ENCODE results near the gene AFDN. TPM values are rescaled to one million over a fixed set of nuclear protein-coding genes. Genes with fewer than 3 reads are reported as not detected.

The AFDN gene
- total RNA-seq, 1 donor from 2014 or later: 552 TPM

DNA sequence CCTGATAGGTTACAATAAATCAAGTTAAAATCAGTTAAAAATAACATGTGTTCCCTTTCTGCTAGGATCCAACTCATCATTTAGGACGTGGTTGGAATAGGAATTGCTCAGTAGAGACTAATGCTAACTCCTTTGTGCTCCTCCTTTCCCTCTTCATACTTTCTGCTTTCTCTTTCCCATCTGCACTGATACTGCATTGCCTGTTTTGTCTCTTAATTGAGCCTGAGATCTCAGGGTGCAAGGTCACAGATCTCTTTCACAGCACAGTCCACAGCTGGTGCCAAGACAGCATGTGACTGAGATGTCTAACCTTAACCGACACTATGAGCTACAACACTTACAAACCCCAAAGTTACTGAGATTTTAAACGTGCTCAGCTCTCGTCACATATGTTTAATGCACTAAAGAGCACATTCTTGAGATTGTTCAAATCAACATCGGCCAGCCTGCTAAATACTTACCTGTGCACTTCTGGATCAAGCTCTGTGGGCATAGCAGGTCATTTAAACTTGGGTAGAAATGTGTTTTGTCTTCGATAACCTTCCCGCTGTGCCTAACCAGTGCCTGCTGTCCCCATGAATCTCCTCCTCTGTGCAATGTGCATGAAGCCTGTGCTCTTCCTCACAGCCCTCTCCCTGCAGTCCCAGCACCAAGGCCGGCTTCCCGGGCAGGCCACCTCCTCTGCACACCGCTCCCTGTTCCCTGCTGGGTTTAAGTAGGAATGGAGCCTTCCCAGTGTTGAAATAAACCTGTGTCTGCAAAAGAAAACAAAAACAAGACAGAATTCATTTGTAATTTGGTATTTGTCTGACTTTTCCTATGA lies 39.6 kb upstream of the AFDN start:
- Mint-ChIP-seq H3K4me3 (ENCODE audit: unreplicated experiment) (no peak overlapping the region), H3K27me3 (ENCODE audit: unreplicated experiment) (peaks cover 3% of the 10 kb centered on the region), H3K9me3 (ENCODE audit: unreplicated experiment) (peaks cover 7% of the 10 kb centered on the region), H3K27ac (ENCODE audit: unreplicated experiment) (peak overlapping the region; percentile 85), H3K36me3 (ENCODE audit: unreplicated experiment) (no peaks in the 10 kb centered on the region), H3K4me1 (ENCODE audit: low read depth, unreplicated experiment) (peaks cover 32% of the 10 kb centered on the region)
- TF ChIP-seq CTCF (IDR thresholded peaks at IDR 0.05; ENCODE audit: partially characterized antibody, unreplicated experiment): no peak
- DNase-seq: no peak

DNA sequence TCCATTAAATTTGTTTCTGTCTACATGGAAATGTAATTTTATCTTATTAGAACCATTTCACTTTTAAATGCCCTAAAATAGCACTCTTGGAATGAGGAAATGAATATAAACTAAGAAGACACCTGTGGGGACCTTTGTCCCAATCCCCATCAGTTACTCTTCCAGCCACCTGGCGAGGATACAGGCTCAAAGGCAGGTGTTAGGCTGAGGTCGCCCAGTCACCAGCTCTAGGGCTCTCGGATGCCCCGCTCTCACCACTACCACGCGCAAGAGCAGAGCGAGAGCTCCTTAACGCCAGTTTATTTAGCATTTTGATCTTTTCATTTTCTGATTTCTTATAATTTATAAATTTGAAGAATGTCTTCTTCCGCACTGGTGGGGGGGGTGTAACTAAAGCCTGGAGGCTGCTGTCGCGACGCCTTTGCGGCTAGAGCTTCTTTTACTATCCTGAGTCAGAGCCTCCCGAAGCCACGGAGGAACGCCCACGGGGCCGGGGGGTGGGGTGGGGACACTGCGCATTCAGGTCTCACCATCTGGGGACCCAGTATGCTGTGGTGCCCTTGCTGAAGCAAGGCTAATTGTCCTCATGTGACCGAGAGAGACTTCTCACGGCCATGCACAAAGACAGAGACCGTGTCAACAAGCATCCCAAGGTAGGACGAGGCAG lies 38.7 kb upstream of the AFDN start:
- peaks cover 37% of the 10 kb centered on the region for H3K4me1 Mint-ChIP-seq (ENCODE audit: low read depth, unreplicated experiment)
- peaks cover 7% of the 10 kb centered on the region for H3K9me3 Mint-ChIP-seq (ENCODE audit: unreplicated experiment)
- H3K4me3 Mint-ChIP-seq (ENCODE audit: unreplicated experiment): peak overlapping the region; percentile 39
- peak; percentile 59 for DNase-seq
- H3K36me3 Mint-ChIP-seq (ENCODE audit: unreplicated experiment): no peaks in the 10 kb centered on the region
- H3K27ac Mint-ChIP-seq (ENCODE audit: unreplicated experiment): peak overlapping the region; percentile 85
- no peak for TF ChIP-seq CTCF (IDR thresholded peaks at IDR 0.05; ENCODE audit: partially characterized antibody, unreplicated experiment)
- H3K27me3 Mint-ChIP-seq (ENCODE audit: unreplicated experiment): peaks cover 5% of the 10 kb centered on the region

DNA sequence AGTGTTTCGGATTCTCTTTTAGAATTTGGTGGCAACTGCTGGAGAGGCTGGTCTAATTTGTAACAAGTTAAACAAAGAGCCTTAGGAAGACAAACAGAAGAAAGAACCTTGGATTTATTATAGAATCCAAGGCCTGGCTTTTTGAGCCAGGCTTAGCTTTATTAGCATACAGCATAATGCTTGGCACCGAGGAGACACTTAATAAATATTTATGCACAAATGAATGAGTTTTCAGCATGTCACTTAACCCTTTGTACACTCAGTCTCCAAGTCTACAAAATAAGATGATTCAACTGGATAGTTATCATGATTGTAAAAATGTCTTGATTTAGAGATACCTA lies 38.2 kb upstream of the AFDN start:
- Mint-ChIP-seq H3K4me3 (ENCODE audit: unreplicated experiment) (peak overlapping the region; percentile 39), H3K36me3 (ENCODE audit: unreplicated experiment) (no peaks in the 10 kb centered on the region), H3K4me1 (ENCODE audit: low read depth, unreplicated experiment) (peaks cover 39% of the 10 kb centered on the region), H3K27ac (ENCODE audit: unreplicated experiment) (peak overlapping the region; percentile 84), H3K27me3 (ENCODE audit: unreplicated experiment) (peaks cover 5% of the 10 kb centered on the region), H3K9me3 (ENCODE audit: unreplicated experiment) (peaks cover 7% of the 10 kb centered on the region)
- no peak for DNase-seq
- no peak for TF ChIP-seq CTCF (IDR thresholded peaks at IDR 0.05; ENCODE audit: partially characterized antibody, unreplicated experiment)

GRCh38 chr6:167789358-167789757 lies 37.4 kb upstream of the AFDN start:
- Mint-ChIP-seq H3K27me3 (ENCODE audit: unreplicated experiment) (peaks cover 5% of the 10 kb centered on the region), H3K27ac (ENCODE audit: unreplicated experiment) (peak overlapping the region; percentile 72), H3K4me1 (ENCODE audit: low read depth, unreplicated experiment) (peaks cover 39% of the 10 kb centered on the region), H3K9me3 (ENCODE audit: unreplicated experiment) (peaks cover 7% of the 10 kb centered on the region), H3K36me3 (ENCODE audit: unreplicated experiment) (no peaks in the 10 kb centered on the region), H3K4me3 (ENCODE audit: unreplicated experiment) (peak overlapping the region; percentile 59)
- TF ChIP-seq CTCF (IDR thresholded peaks at IDR 0.05; ENCODE audit: partially characterized antibody, unreplicated experiment): no peak
- DNase-seq: no peak
